Measurements from ENCODE around the gene KRTAP2-1.
"Not testable (repeated sequence)": the region's sequence is repeated elsewhere in the genome, so short reads cannot be mapped to it uniquely, and the experiment has no call there.

The KRTAP2-1 gene

GRCh38 chr17:41067281-41067680 is 20.2 kb upstream of the KRTAP2-1 start:
- H3K4me1 ChIP-seq (ENCODE audit: insufficient read depth, low read length): no peaks in the 10 kb centered on the region
- no peaks in the 10 kb centered on the region for H3K36me3 ChIP-seq (ENCODE audit: insufficient read depth, low read length)
- H3K27me3 ChIP-seq (ENCODE audit: insufficient read depth, low read length): no peaks in the 10 kb centered on the region
- H3K9me3 ChIP-seq (ENCODE audit: insufficient read depth, low read depth, low read length): no peaks in the 10 kb centered on the region
- no peak overlapping the region for H3K4me3 ChIP-seq (ENCODE audit: low read length)
- H3K27ac ChIP-seq (ENCODE audit: low read depth, low read length): no peak overlapping the region
- no peak overlapping the region for H3K9ac ChIP-seq (ENCODE audit: low read depth, low read length)

GRCh38 chr17:41065829-41066624 is 18.9 kb upstream of the KRTAP2-1 start, which contains the start of gene KRTAP2-4:
TSS of gene KRTAP2-4 (minus strand) at chr17:41065879. CDS start at chr17:41065845, 34 bp downstream.
- H3K27ac ChIP-seq (ENCODE audit: low read depth, low read length): no peak within 1 kb of the TSS
- H3K9me3 ChIP-seq (ENCODE audit: insufficient read depth, low read depth, low read length): no peaks in the 10 kb centered on the region
- no peak within 1 kb of the TSS for H3K9ac ChIP-seq (ENCODE audit: low read depth, low read length)
- WGBS: 93% methylated on average over 6 of the region's 6 CpGs
- H3K4me3 ChIP-seq (ENCODE audit: low read length): no peak within 1 kb of the TSS
- no peaks in the 10 kb centered on the region for H3K4me1 ChIP-seq (ENCODE audit: insufficient read depth, low read length)
- no peaks in the 10 kb centered on the region for H3K36me3 ChIP-seq (ENCODE audit: insufficient read depth, low read length)
- no peaks in the 10 kb centered on the region for H3K27me3 ChIP-seq (ENCODE audit: insufficient read depth, low read length)

GRCh38 chr17:41065016-41065689 is 18.0 kb upstream of the KRTAP2-1 start:
- H3K4me1 ChIP-seq (ENCODE audit: insufficient read depth, low read length); H3K4me3 ChIP-seq (ENCODE audit: low read length); H3K9ac ChIP-seq (ENCODE audit: low read depth, low read length); H3K27ac ChIP-seq (ENCODE audit: low read depth, low read length); H3K27me3 ChIP-seq (ENCODE audit: insufficient read depth, low read length); H3K9me3 ChIP-seq (ENCODE audit: insufficient read depth, low read depth, low read length); H3K36me3 ChIP-seq (ENCODE audit: insufficient read depth, low read length): not testable (repeated sequence)
- 97% methylated on average over 3 of the region's 16 CpGs for WGBS

GRCh38 chr17:41064301-41064700 is 17.2 kb upstream of the KRTAP2-1 start:
- WGBS: no CpG with 5 or more reads among the region's 1 CpG
- no peak overlapping the region for H3K27ac ChIP-seq (ENCODE audit: low read depth, low read length)
- no peak overlapping the region for H3K9ac ChIP-seq (ENCODE audit: low read depth, low read length)
- peaks cover 3% of the 10 kb centered on the region; the same call in 1 of the 2 replicates for H3K4me1 ChIP-seq (ENCODE audit: insufficient read depth, low read length)
- H3K9me3 ChIP-seq (ENCODE audit: insufficient read depth, low read depth, low read length): no peaks in the 10 kb centered on the region
- no peaks in the 10 kb centered on the region for H3K36me3 ChIP-seq (ENCODE audit: insufficient read depth, low read length)
- H3K27me3 ChIP-seq (ENCODE audit: insufficient read depth, low read length): no peaks in the 10 kb centered on the region
- H3K4me3 ChIP-seq (ENCODE audit: low read length): no peak overlapping the region

- H3K27me3 ChIP-seq (ENCODE audit: insufficient read depth, low read length): no peaks in the 10 kb centered on the region
- H3K4me1 ChIP-seq (ENCODE audit: insufficient read depth, low read length): peaks cover 7% of the 10 kb centered on the region; the same call in 1 of the 2 replicates
- no peaks in the 10 kb centered on the region for H3K9me3 ChIP-seq (ENCODE audit: insufficient read depth, low read depth, low read length)
- 97% methylated on average over 2 of the region's 4 CpGs for WGBS
- H3K4me3 ChIP-seq (ENCODE audit: low read length): no peak overlapping the region
- no peak overlapping the region for H3K27ac ChIP-seq (ENCODE audit: low read depth, low read length)
- no peak overlapping the region for H3K9ac ChIP-seq (ENCODE audit: low read depth, low read length)
- no peaks in the 10 kb centered on the region for H3K36me3 ChIP-seq (ENCODE audit: insufficient read depth, low read length)
These were observed 16.3 kb upstream of the KRTAP2-1 start for GRCh38 chr17:41063449-41063848.

GRCh38 chr17:41061964-41062363 is 14.8 kb upstream of the KRTAP2-1 start:
- Histone ChIP-seq H3K27me3 (ENCODE audit: insufficient read depth, low read length) (no peaks in the 10 kb centered on the region), H3K4me3 (ENCODE audit: low read length) (no peak overlapping the region), H3K4me1 (ENCODE audit: insufficient read depth, low read length) (peaks cover 7% of the 10 kb centered on the region; the same call in 1 of the 2 replicates), H3K36me3 (ENCODE audit: insufficient read depth, low read length) (no peaks in the 10 kb centered on the region), H3K9me3 (ENCODE audit: insufficient read depth, low read depth, low read length) (0 out of 2 replicates have a peak, but pooled peaks cover 4% of the 10 kb centered on the region), H3K9ac (ENCODE audit: low read depth, low read length) (no peak overlapping the region), H3K27ac (ENCODE audit: low read depth, low read length) (no peak overlapping the region)
- WGBS: 100% methylated on average over 1 of the region's 1 CpG

GRCh38 chr17:41060052-41060604 is 13.0 kb upstream of the KRTAP2-1 start, which contains the start of gene KRTAP2-3:
TSS of gene KRTAP2-3 (minus strand) at chr17:41060114. CDS start at chr17:41060050, 64 bp downstream.
- H3K9ac ChIP-seq (ENCODE audit: low read depth, low read length): no peak within 1 kb of the TSS
- 88% methylated on average over 6 of the region's 6 CpGs for WGBS
- peaks cover 7% of the 10 kb centered on the region; the same call in 1 of the 2 replicates for H3K4me1 ChIP-seq (ENCODE audit: insufficient read depth, low read length)
- no peaks in the 10 kb centered on the region for H3K36me3 ChIP-seq (ENCODE audit: insufficient read depth, low read length)
- H3K4me3 ChIP-seq (ENCODE audit: low read length): no peak within 1 kb of the TSS
- H3K9me3 ChIP-seq (ENCODE audit: insufficient read depth, low read depth, low read length): 0 out of 2 replicates have a peak, but pooled peaks cover 4% of the 10 kb centered on the region
- H3K27me3 ChIP-seq (ENCODE audit: insufficient read depth, low read length): no peaks in the 10 kb centered on the region
- H3K27ac ChIP-seq (ENCODE audit: low read depth, low read length): no peak within 1 kb of the TSS

GRCh38 chr17:41059276-41060051 is 12.3 kb upstream of the KRTAP2-1 start:
- H3K27me3 ChIP-seq (ENCODE audit: insufficient read depth, low read length); H3K27ac ChIP-seq (ENCODE audit: low read depth, low read length); H3K36me3 ChIP-seq (ENCODE audit: insufficient read depth, low read length); H3K4me3 ChIP-seq (ENCODE audit: low read length); H3K9me3 ChIP-seq (ENCODE audit: insufficient read depth, low read depth, low read length); H3K9ac ChIP-seq (ENCODE audit: low read depth, low read length); H3K4me1 ChIP-seq (ENCODE audit: insufficient read depth, low read length): not testable (repeated sequence)
- WGBS: 79% methylated on average over 10 of the region's 31 CpGs

- Histone ChIP-seq H3K9ac (ENCODE audit: low read depth, low read length) (no peak overlapping the region), H3K36me3 (ENCODE audit: insufficient read depth, low read length) (no peaks in the 10 kb centered on the region), H3K9me3 (ENCODE audit: insufficient read depth, low read depth, low read length) (0 out of 2 replicates have a peak, but pooled peaks cover 4% of the 10 kb centered on the region), H3K27ac (ENCODE audit: low read depth, low read length) (no peak overlapping the region), H3K4me3 (ENCODE audit: low read length) (no peak overlapping the region), H3K27me3 (ENCODE audit: insufficient read depth, low read length) (no peaks in the 10 kb centered on the region), H3K4me1 (ENCODE audit: insufficient read depth, low read length) (peaks cover 7% of the 10 kb centered on the region; the same call in 1 of the 2 replicates)
- WGBS: 88% methylated on average over 1 of the region's 5 CpGs
These were observed 11.6 kb upstream of the KRTAP2-1 start for GRCh38 chr17:41058741-41059140.

GRCh38 chr17:41057547-41057946 is 10.4 kb upstream of the KRTAP2-1 start:
- no peaks in the 10 kb centered on the region for H3K27me3 ChIP-seq (ENCODE audit: insufficient read depth, low read length)
- WGBS: no CpG with 5 or more reads among the region's 1 CpG
- 0 out of 2 replicates have a peak, but pooled peaks cover 4% of the 10 kb centered on the region for H3K9me3 ChIP-seq (ENCODE audit: insufficient read depth, low read depth, low read length)
- no peak overlapping the region for H3K4me3 ChIP-seq (ENCODE audit: low read length)
- no peak overlapping the region for H3K9ac ChIP-seq (ENCODE audit: low read depth, low read length)
- H3K36me3 ChIP-seq (ENCODE audit: insufficient read depth, low read length): no peaks in the 10 kb centered on the region
- no peak overlapping the region for H3K27ac ChIP-seq (ENCODE audit: low read depth, low read length)
- peaks cover 7% of the 10 kb centered on the region; the same call in 1 of the 2 replicates for H3K4me1 ChIP-seq (ENCODE audit: insufficient read depth, low read length)

All from HUES64 (cell line).